Natural killer cell (primary cell): Measurements from ENCODE around the gene SAMD8. TPM values are rescaled to one million over a fixed set of nuclear protein-coding genes. Genes with fewer than 3 reads are reported as not detected.

Source experiments
- ATAC-seq, 3 donors: fragments of 150-1000 bp in 2 of 3; fragments of 200-7000 bp in 1 of 3; cut with Tn5 transposase; 1 replicate in 1 of 3; 2 replicates in 2 of 3; pipeline ENCODE4 v1.10.0; 2021; ENCODE audit warnings: mild to moderate bottlenecking in 2 of 3, moderate library complexity in 2 of 3
- DNase-seq, 2 donors: peaks; one replicate each; pipeline versions ENCODE4 v3.0.0 to v3.0.0-alpha.2; 2013 to 2021; ENCODE audit warnings: mixed read lengths in 1 of 2
- H3K27ac ChIP-seq: one replicate; pipeline ENCODE4 v1.5.1; 2013; ENCODE audit warnings: mild to moderate bottlenecking, low read length
- H3K27me3 ChIP-seq: one replicate; pipeline ENCODE4 v1.6.1; 2013; ENCODE audit warnings: low read length; ENCODE audit not compliant: control insufficient read depth, insufficient read depth
- H3K36me3 ChIP-seq: one replicate; pipeline ENCODE4 v1.6.1; 2013; ENCODE audit warnings: low read length; ENCODE audit not compliant: control insufficient read depth, insufficient read depth
- H3K4me1 ChIP-seq: one replicate; pipeline ENCODE4 v1.6.1; 2013; ENCODE audit warnings: low read length; ENCODE audit not compliant: control insufficient read depth, insufficient read depth
- H3K4me3 ChIP-seq: one replicate; pipeline ENCODE4 v1.5.1; 2013; ENCODE audit warnings: low read length
- H3K9me3 ChIP-seq: one replicate; pipeline ENCODE4 v1.6.1; 2013; ENCODE audit warnings: low read length; ENCODE audit not compliant: control insufficient read depth, insufficient read depth
- H3K27ac Mint-ChIP-seq, 2 donors: one replicate each; pipeline ENCODE4 v1.8.0; 2022; ENCODE audit warnings: mild to moderate bottlenecking in 2 of 2, mixed read lengths in 2 of 2, moderate library complexity in 1 of 2
- H3K27me3 Mint-ChIP-seq, 2 donors: one replicate each; pipeline ENCODE4 v1.8.0; 2022; ENCODE audit warnings: low read depth in 2 of 2, mixed read lengths in 2 of 2
- H3K36me3 Mint-ChIP-seq: one replicate; pipeline ENCODE4 v1.8.0; 2022; ENCODE audit warnings: mixed read lengths
- H3K4me1 Mint-ChIP-seq, 2 donors: one replicate each; pipeline ENCODE4 v1.8.0; 2022; ENCODE audit warnings: mixed read lengths in 2 of 2
- H3K4me3 Mint-ChIP-seq: one replicate; pipeline ENCODE4 v1.8.0; 2022; ENCODE audit warnings: mild to moderate bottlenecking, moderate library complexity, mixed read lengths
- H3K9me3 Mint-ChIP-seq, 2 donors: one replicate each; pipeline ENCODE4 v1.8.0; 2022; ENCODE audit warnings: mixed read lengths in 2 of 2
- CTCF ChIP-seq: fragments of 200-600 bp; IDR thresholded peaks from one replicate; pipeline ENCODE4 v1.8.0; 2022; ENCODE audit warnings: antibody characterized with exemption
- WGBS: methylation state at CpG from one replicate; pipeline ENCODE4 v1.1.7; 2013; ENCODE audit warnings: missing lambda C conversion rate; ENCODE audit not compliant: insufficient coverage; 5-methylcytosine and 5-hydroxymethylcytosine counted together
- intact Hi-C: fragments of 100-400 bp; cut with micrococcal nuclease; formaldehyde crosslinking; loops from one replicate; pipeline ENCODE4 v1.14.2; 2022
- total RNA-seq, 4 donors: library from RNA; stranded (reverse); fragments of 120-200 nt in 1 of 4; gene quantifications; one replicate each; pipeline versions ENCODE4 v1.2.3 to v1.2.4, GENCODE V29; 2013 to 2022

Gene SAMD8
- total RNA-seq, 3 donors from 2014 or later (not counting 1 experiment from before 2014, with no cell fraction given): 26.6 to 30.9 (median 29.6) TPM

GRCh38 chr10:75095631-75096030, 15.8 kb upstream of the SAMD8 start:
- TF ChIP-seq CTCF: no peak
- 88% methylated on average over 14 of the region's 14 CpGs for WGBS
- no peaks in the 10 kb centered on the region for H3K27me3 ChIP-seq
- H3K27ac ChIP-seq: no peak overlapping the region
- Mint-ChIP-seq H3K27ac (no peak overlapping the region), H3K4me3 (no peak overlapping the region), H3K27me3 (no peaks in the 10 kb centered on the region), H3K4me1 (peaks cover 0 to 8% of the 10 kb centered on the region in 2 donors), H3K36me3 (no peaks in the 10 kb centered on the region), H3K9me3 (no peaks in the 10 kb centered on the region)
- intact Hi-C loops: no loop called here
- DNase-seq: no peak
- no peak for ATAC-seq
- no peaks in the 10 kb centered on the region for H3K36me3 ChIP-seq
- H3K9me3 ChIP-seq: no peaks in the 10 kb centered on the region
- no peak overlapping the region for H3K4me3 ChIP-seq
- peaks cover 10% of the 10 kb centered on the region for H3K4me1 ChIP-seq

- no peaks in the 10 kb centered on the region for H3K27me3 Mint-ChIP-seq
- Histone ChIP-seq H3K27me3 (no peaks in the 10 kb centered on the region), H3K4me3 (no peak overlapping the region), H3K36me3 (no peaks in the 10 kb centered on the region), H3K27ac (no peak overlapping the region), H3K4me1 (peaks cover 10% of the 10 kb centered on the region), H3K9me3 (no peaks in the 10 kb centered on the region)
- intact Hi-C loops: no loop called here
- no peak overlapping the region for H3K4me3 Mint-ChIP-seq
- peaks cover 0 to 10% of the 10 kb centered on the region in 2 donors for H3K4me1 Mint-ChIP-seq
- no peak overlapping the region for H3K27ac Mint-ChIP-seq
- TF ChIP-seq CTCF: no peak
- ATAC-seq: no peak
- no peaks in the 10 kb centered on the region for H3K9me3 Mint-ChIP-seq
- no peak for DNase-seq
- no peaks in the 10 kb centered on the region for H3K36me3 Mint-ChIP-seq
Observed at GRCh38 chr10:75096749-75097148, 14.7 kb upstream of the SAMD8 start.

GRCh38 chr10:75097666-75098285, 13.7 kb upstream of the SAMD8 start:
- Histone ChIP-seq H3K9me3 (no peaks in the 10 kb centered on the region), H3K27me3 (no peaks in the 10 kb centered on the region), H3K4me1 (peaks cover 10% of the 10 kb centered on the region), H3K27ac (no peak overlapping the region), H3K4me3 (no peak overlapping the region), H3K36me3 (no peaks in the 10 kb centered on the region)
- Mint-ChIP-seq H3K27me3 (no peaks in the 10 kb centered on the region), H3K36me3 (no peaks in the 10 kb centered on the region), H3K9me3 (no peaks in the 10 kb centered on the region), H3K27ac (no peak overlapping the region), H3K4me1 (peaks cover 0 to 10% of the 10 kb centered on the region in 2 donors), H3K4me3 (no peak overlapping the region)
- 93% methylated on average over 11 of the region's 11 CpGs for WGBS
- TF ChIP-seq CTCF: no peak
- intact Hi-C loops: no loop called here
- DNase-seq (no peak), ATAC-seq (no peak)
